Measurements from ENCODE around the gene LEKR1.
"Not testable (repeated sequence)": the region's sequence is repeated elsewhere in the genome, so short reads cannot be mapped to it uniquely, and the experiment has no call there.

The LEKR1 gene

DNA sequence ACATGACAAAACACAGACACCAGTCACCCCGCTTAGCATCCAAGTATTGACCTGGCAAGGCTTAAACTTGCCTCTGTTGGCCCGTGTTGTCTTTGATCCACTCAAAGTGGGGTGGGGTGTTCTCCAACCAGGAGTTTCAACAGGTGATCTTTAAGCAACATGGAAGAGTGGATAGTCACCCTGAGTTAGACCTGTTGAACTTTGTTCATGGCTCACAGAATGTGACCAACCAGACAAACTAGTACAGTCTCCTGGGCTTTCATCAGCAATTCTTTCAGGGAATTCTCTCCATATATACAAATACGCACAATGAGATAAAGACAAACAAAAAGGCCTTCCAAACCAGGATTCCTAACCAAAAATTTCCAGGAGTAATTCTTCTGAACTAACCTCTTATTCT is 11.9 kb downstream of the LEKR1 start:
- no peak for DNase-seq

DNA sequence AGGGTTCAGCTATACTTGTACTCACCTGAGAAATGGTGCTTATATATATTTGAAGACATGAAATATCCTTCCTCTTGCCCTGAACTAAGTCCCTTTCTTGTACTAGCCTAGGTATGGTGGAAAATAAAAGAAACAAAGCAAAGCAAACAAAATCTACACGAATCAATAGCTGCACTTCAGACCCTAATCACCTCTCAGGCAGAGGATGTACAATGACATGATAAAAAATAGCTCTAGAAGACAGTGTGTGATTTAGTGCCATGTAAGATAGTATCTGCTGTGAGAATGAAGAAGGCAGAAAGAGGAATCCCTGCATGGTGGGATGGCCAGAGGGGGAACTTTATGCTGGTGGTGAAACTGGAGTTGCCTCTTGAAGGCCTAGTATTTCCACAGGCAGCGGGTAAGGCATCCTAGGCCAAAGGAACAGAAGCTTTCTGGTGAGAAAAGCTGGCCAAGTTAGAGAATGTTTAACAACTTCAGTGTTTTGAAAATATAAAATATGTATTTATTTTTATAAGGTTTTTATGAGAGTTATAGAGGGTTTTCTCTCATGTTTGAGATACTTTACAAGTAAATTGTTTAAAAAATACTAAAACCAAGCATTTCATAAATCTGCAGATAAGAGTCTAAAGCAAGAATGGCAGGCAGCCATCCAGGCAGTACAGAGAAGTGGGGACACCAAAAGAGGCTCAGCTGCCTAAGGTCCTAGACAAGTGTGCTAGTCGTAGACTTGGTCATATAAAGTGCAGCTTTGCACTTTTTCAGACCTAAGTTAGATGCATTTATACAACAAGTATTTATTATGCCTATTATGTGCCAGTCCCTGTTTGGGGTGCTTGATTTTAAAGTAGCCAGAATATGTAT is 14.9 kb downstream of the LEKR1 start:
- no peak for DNase-seq

DNA sequence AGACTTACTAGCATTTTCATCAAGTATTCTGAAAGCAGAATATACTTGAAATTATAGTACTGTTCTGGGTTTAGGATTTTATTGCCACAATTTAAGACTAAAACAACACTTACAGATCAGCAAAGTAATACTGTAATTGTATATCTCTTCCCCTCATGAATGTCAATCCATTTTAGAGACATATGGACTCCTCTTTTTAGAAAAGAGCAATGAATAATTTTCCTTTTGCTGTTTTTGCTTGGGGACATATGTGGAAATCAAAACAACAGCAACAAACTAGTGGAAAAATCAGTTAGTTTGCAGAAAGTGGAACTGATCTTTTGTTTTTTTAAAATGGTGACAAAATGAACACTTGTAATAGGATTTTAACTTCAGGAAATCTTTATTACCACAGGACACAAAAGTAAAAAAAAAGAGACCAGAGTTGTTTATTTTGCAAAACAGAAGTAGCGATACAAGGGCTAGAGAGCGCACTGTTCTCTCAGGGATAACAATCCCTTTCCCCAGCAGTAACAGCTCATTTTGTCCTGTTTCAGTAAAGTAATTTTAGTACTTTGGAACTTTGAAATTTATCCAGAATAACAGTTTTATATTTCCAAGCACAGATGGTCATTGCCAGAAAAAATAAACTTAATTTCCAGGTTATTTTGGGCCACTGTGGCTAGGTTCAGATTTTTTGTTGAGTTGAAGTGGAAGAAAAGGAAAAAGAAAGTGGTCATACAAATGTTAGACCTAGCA is 17.1 kb downstream of the LEKR1 start:
- no peak for DNase-seq

DNA sequence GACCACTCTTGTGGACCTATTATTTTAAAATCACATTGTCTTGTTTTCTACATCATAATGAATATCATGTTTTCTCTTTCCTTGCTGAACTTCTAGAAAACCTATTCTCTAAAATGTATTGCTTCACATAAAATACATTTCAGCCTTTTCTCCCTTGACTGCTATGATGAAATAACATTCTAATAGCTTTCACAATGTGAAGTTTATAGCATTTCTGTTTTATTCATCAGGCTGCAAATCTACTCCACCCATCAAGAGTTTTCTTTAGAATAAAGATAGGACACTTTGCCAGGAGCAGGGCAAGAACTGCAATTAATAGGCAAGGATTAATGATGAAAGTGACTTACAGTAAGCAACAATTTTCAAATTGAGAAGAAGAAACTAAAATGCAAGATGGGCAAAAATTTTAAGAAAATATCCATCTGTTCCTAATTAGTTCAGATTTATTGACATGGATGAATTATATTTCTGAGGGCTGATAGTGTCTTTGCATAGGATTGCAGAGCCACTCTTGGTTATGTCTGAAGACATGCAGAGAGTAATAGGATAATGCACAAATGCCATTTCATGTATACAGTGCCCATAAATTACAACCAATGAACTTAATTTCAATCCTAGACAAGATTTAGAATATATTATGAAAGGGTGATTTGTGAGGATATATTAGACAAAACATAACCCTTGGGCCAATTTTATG is 21.7 kb downstream of the LEKR1 start:
- no peak for DNase-seq

DNA sequence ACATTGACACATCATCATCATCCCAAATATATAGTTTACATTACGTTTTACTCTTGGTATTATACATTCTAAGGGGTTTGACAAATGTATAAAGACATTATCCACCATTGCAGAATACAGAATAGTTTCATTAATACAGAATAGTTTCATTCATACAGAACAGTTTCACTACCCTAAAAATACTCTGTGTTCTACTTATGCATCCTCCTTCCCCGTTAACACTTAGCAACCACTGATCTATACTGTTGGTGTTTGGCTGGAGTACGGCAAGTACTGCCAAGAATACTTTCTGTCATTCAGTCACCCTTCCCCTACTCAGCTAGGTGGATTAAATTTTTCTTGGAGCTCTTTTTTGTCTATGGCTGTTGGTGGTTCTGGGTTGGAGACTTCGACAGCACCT is 33.4 kb downstream of the LEKR1 start:
- no peak for DNase-seq

DNA sequence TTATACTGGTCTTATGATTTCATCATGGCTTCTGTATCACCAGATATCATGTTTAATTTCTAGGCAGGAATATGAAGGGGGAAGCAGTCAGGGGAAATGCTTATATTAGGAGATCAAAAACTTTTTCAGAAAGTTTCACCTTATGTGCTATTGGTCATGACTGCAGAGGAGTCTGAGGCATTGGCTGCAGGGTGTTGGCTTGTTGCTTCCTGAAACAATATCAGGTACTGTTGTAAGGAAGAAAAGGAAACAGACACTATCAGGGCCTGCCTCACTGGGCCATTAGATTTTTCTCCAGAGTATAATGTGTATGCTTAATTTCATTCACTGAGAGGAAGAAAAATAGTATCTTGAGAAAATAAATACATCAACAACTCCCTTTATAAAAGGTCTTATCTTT is 34.7 kb downstream of the LEKR1 start:
- DNase-seq = no peak

DNA sequence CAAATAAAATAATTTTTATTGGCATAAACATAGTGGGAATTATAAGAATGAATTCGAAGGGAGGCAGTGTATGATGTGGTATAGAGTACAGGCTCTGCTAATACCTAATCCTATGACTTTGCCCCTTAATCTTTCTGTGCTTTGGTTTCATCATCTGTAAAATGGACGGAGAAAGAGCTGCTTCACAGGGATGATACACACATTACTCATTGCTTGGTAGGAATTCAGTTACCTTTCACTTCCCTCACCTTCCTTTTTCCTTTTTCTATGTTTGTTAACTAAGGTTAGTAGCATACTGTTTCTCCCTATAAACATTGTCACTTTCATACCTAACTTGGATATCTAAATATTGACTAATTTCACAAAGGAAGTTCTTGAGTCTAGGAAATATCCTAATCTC is 36.2 kb downstream of the LEKR1 start:
- no peak for DNase-seq

DNA sequence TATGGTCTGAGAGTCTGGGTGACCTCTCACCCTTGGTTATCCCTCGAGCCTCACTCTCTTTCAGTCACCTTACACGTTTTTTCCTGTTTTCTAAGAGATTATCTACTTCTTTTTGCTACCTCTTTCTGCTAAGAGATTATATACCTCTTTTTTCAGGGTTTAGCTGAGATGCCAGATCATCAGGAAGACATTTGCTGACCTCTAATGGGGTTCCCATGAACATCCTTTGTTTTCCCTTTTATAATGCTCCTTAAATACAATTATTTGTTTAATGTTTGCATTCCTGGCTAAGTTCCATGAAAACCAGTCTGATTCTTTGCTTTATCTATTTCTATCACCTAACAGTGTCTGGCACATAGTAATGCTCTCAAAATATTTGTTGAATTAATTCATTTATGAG is 39.6 kb downstream of the LEKR1 start:
- no peak for DNase-seq

DNA sequence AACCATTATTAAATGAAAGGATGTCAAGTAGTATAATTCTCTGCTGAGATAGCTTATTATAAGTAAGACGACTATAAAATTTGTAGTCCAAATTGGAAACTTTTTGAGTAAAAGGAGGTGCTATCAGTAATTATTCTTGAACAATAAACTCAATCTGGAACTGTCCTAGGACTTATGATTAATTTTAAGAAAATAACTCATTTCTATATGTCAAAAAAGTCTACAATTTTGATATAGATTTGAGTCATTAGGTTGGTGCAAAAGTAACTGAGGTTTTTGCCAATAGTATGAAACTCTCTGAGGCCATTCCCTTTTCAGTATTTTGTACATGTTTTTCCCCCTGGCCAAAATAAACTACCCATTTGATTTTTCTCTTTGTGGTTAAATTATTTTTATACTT is 41.0 kb downstream of the LEKR1 start:
- DNase-seq = no peak

DNA sequence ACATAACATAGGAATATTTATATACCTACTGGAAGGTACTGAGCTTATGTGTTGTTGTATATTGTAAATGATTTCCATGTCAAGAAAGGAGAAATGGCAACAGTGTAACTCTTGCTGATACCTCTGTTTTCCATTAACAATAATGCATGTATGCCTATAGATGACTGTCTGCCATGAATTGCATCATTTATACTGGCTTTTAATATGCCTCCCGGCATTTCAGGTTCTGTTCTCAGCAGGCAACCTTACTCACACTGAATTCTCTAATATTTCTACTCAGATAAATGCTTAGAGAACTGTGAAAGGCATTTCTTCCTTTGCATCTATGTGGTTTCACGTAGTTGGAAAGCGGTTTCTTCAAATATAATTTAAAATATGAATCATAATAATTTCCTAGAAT is 41.8 kb downstream of the LEKR1 start:
- DNase-seq = no peak

DNA sequence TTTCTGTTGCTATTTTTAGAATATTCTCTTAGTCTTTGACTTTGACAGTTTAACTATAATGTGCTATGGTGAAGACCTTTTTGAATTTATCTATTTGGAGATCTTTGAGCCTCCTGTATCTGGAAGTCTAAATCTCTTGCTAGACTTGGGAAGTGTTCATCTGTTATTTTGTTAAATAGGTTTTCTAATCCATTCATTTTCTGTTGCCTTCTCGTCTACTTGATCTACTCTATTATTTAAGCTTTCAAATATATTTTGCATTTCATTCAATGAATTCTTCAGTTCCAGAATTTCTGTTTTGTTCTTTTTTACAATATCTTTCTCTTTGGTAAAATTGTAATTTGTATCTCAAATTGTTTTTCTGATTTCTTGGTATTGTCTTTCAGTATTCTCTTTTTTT is 47.8 kb downstream of the LEKR1 start:
- no peak for DNase-seq

DNA sequence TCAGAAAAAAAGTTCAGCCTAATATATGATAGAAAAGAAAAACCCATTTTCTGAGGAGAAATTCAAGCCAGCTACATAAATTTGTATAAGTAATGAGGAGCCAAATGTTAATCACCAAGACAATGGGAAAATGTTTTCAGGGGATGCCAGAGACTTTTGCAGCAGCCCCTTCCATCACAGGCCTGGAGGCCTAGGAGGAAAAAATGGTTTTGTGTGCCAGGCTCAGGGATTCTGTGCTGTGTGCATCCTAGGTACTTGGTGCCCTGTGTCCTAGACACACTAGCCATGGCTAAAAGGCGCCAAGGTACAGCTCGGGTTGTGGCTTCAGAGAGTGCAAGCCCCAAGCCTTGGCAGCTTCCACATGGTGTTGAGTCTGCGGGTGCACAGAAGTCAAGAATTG is 53.3 kb downstream of the LEKR1 start:
- not testable (repeated sequence) for DNase-seq

DNA sequence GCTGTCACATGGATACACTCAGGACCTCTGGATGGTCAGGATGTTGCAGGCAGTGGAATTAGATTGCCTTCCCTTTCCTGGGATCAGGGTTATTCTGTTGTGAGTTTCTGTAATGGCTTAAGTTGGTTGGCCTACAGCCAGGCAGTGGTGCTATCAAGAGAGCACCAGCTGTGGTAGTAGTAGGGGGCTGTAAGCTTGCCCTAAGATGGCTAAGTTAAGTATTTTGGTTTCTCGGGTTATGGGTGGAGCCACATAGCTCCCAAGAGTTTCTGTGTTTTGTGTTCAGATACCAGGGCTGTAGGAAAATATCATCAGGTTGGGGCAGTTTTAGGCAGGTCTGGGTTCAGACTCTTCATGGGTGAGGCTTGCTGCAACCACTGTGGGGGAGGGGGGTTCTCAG is 59.6 kb downstream of the LEKR1 start:
- no peak for DNase-seq

DNA sequence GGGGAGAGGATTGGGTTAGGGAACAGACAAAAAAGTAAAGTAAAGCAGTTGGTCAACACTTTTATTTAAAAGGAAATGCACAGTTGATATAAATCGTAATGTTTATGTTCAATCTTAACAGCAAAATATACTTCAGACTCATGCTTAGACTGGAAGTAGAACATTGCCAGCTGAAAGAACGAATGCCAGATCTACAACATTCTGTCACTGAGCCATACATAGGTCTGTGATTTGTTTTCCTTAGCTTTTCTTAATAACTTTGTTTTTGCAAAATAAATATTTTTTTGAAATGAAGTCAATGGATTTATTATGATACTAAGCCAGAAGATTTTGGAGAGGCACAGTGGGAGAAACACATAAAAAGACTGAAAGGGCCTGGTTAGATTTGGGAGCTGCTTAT is 62.0 kb downstream of the LEKR1 start:
- DNase-seq = no peak

DNA sequence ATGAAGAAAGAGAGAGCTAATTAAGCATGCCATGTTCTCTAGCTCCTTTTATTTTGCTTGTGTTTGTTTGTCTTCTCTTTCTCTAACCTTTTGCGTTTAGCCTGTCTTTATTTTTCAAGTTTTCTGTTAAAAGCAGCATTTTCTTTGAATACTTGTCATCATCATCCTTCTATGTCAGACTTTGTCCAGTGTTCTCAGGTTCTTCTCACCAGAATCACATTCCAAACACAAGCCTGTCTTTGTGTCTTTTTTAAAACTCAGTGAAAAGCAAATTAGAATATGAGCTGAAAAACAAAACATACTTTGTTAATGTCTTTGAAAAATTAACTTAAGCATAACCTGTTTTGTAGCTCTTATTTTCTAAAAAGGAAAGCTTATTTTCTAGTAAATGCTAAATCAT is 62.4 kb downstream of the LEKR1 start:
- DNase-seq = no peak

DNA sequence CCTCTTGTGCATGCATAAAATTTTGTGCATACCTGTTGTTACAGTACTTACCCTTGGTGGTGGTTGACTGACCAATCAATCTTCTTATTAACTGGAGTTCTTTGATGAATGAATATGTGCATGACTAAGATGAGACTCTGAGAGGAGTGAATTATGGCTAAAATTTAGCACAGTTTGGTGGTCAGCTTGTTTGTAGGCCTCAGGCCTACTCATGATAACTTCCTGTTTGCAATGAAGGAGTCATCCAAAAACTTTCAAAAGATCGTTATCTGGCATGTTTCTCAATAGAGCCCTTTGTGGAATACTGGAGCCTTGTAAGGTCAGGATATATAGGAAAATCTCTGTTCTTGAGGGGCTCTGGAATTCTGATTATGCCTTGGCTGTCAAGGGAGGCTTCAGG is 66.5 kb downstream of the LEKR1 start:
- no peak for DNase-seq

DNA sequence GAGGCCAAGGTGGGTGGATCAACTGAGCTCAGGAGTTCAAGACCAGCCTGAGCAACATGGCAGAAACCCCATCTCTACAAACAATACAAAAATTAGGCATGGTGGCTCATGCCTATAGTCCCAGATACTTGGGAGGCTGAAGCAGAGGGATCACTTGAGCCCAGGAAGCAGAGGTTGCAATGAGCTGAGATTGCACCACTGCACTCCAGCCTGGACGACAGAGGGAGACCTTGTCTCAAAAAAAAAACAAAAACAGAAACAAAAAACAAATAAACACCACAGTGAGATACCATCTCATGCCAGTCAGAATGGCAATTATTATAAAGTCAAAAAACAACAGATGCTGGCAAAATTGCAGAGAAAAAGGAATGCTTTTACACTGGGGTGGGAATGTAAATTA is 69.2 kb downstream of the LEKR1 start:
- not testable (repeated sequence) for DNase-seq

DNA sequence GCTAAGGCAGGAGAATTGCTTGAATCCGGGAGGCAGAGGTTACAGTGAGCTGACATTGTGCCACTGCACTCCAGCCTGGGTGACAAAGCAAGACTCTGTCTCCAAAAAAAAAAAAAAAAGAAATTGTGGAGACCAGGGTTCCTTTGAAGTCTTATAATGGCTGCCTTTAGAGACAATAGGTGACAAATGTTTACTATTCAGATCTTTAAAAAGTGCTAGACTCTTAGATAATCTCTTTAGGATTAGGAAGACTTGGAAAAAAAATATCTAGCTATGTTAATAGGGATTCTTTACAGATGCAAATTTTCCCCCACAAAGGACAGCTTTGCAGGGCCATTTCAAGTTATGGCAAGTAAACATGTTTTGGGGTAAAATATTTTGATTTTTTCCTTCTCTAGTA is 71.7 kb downstream of the LEKR1 start:
- DNase-seq = not testable (repeated sequence)

DNA sequence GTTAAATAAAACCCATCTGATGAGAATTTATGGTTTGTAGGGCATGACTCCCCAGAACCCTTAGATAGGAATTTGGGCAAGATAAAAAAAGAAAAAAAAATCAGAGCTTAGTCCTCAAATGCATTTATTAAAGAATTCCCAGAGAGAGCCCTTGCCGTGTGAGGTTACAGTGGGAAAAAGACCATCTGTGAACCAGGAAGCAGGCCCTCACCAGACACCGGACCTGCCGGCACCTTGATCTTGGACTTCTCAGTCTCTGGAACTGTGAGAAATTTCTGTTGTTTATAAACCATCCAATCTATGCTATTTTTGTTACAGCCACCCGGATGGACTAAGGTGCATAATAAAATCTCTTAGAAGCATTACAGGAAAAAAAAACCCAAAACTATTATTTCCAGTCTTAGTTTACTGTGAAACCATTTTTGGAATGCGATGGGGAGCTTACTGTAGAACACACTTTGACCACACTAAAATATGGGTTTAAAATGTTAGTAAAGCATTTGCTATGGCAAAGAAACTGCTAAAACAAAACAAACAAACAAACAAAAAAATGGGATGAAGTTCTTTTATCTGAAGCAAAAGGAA is 72.2 kb downstream of the LEKR1 start:
- DNase-seq = no peak

DNA sequence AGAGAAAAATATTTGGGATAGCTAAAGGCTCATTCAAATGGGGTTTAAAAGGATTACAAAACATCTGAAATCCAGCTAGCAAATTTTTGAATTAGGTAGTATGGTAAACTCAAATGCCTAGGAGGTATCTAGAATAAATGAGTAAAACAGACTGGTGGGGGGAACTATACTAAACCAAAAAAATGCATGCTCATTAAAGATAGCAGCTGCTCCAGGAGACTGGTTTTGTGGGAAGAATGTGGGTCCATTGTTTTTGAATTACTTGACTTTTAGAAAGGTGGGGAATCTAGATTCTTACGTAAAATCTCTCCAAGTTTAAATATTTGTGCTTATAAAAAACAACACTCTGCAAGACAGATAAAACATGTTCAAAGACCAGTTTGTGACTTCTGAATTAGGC is 73.8 kb downstream of the LEKR1 start:
- no peak for DNase-seq

DNA sequence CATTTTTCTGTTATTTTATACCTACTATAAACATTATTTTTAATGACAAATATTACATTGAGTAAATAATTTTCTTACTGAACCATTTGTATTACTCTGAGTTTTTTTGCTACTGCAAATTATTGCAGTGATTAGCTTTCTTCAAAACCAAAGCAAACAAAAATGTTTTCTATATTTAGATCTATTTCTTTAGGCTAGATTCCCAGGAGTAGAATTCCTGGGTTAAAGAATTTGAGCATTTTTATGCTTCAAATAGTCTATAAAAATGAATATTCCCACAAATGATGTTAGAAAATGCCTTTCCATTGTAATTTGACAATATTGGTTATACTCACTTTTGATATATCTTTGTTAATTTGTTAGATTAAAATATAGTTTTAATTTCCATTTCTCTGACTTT is 76.8 kb downstream of the LEKR1 start:
- no peak for DNase-seq

DNA sequence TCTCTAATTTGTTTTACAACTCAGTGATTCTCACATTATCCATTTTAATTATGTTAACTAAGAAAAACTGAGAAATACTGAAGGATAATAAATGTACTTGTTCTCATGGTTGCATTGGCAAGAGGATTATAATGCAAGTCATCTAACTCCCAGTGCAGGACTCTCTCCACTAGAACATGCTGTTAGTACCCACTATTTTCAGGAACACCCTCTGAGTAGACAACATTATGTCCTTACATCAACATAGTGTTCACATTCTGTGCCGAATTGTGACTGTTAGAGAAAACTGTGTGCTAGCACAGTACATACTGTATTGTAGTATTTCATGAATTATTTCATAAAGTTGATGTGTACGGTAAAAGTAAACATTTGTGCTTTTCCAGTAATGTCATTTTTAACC is 80.1 kb downstream of the LEKR1 start:
- DNase-seq = no peak

DNA sequence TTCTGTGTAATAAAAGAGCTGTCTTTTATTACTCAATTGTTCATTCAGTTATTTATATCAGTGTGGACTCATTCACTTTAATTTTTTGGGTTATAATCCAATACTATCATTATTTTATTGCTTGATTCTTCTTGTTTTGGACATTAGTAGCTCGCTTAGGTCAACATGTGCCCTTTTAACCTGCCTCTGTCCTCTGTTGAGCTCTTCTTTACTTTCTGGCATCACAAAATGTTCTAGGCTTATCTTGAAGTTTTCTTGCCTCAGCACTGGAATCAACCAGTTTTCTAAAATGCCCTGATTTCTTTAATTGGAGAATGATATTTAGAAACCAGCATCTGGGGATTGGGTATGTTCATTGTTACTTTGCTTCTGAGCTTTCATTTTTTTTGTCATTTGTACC is 82.2 kb downstream of the LEKR1 start:
- no peak for DNase-seq

DNA sequence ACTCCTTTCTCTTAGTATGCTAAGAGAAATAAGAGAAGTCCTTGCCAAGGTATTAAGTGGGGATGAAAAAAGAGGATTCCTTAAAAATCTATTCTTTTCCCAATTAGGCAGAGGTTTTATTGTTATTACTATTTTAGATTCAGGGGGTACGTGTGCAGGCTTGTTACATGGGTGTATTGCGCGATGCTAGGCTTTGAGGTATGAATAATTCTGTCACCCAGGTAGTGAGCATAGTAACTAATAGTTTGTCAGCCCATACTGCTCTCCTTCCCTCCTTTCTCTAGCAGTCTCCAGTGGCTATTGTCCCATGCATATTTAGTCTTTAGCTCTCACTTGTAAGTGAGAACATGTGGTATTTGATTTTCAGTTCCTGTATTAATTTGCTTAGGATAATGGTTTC is 83.9 kb downstream of the LEKR1 start:
- DNase-seq = no peak
